T-helper 9 cell (primary cell): ENCODE measurements around the gene TRPV6.

Experiments used
- DNase-seq: peaks from one replicate; pipeline ENCODE4 v3.0.0-alpha.2; 2020

TRPV6 gene

GRCh38 chr7:142882338-142882678 is 3.2 kb downstream of the TRPV6 start:
- DNase-seq, result no peak

- DNase-seq, result no peak
Observed at GRCh38 chr7:142881586-142882337, 3.8 kb downstream of the TRPV6 start.

GRCh38 chr7:142880876-142881505 is 4.6 kb downstream of the TRPV6 start:
- peak; percentile 32 for DNase-seq

- no peak for DNase-seq
Observed at GRCh38 chr7:142879060-142879459, 6.5 kb downstream of the TRPV6 start.

- DNase-seq, result no peak
Observed at GRCh38 chr7:142878315-142878714, 7.2 kb downstream of the TRPV6 start.

- DNase-seq, result no peak
Observed at GRCh38 chr7:142876991-142877910, 8.3 kb downstream of the TRPV6 start.

- no peak for DNase-seq
Observed at GRCh38 chr7:142876236-142876960, 9.1 kb downstream of the TRPV6 start.

- DNase-seq, result no peak
Observed at GRCh38 chr7:142875456-142875855, 10.1 kb downstream of the TRPV6 start.

GRCh38 chr7:142874837-142875236 is 10.7 kb downstream of the TRPV6 start:
- no peak for DNase-seq

- DNase-seq, result no peak
Observed at GRCh38 chr7:142874409-142874808, 11.1 kb downstream of the TRPV6 start.

GRCh38 chr7:142873871-142874270 is 11.7 kb downstream of the TRPV6 start:
- DNase-seq, result no peak

- no peak for DNase-seq
Observed at GRCh38 chr7:142873281-142873784, 12.2 kb downstream of the TRPV6 start.

- DNase-seq, result no peak
Observed at GRCh38 chr7:142872106-142872675, 13.4 kb downstream of the TRPV6 start.

GRCh38 chr7:142871260-142872105 is 14.1 kb downstream of the TRPV6 start:
- no peak for DNase-seq

GRCh38 chr7:142870566-142871259 is 14.8 kb downstream of the TRPV6 start:
- DNase-seq, result no peak

GRCh38 chr7:142870147-142870559 is 15.4 kb downstream of the TRPV6 start:
- DNase-seq, result no peak

GRCh38 chr7:142869434-142869833 is 16.1 kb downstream of the TRPV6 start:
- DNase-seq, result no peak

- DNase-seq, result no peak
Observed at GRCh38 chr7:142868986-142869415, 16.5 kb downstream of the TRPV6 start.

- no peak for DNase-seq
Observed at GRCh38 chr7:142868188-142868985, 17.2 kb downstream of the TRPV6 start.
